Left ventricle myocardium inferior (tissue), 1 donor: ENCODE measurements around the gene SYK. TPM values are rescaled to one million over a fixed set of nuclear protein-coding genes. Genes with fewer than 3 reads are reported as not detected.

Experiments used
- DNase-seq: peaks from one replicate; pipeline ENCODE4 v3.0.0-alpha.2; 2020
- H3K27ac ChIP-seq: fragments of 200-600 bp; replicated peaks from 2 replicates; pipeline ENCODE4 v1.8.0; 2021
- H3K27me3 ChIP-seq: fragments of 200-600 bp; 2 replicates; pipeline ENCODE4 v1.8.0; 2021; ENCODE audit warnings: low read depth
- H3K36me3 ChIP-seq: fragments of 200-600 bp; 2 replicates; pipeline ENCODE4 v1.8.0; 2021
- H3K4me1 ChIP-seq: fragments of 200-600 bp; 2 replicates; pipeline ENCODE4 v1.8.0; 2021
- H3K4me3 ChIP-seq: fragments of 200-600 bp; 2 replicates; pipeline ENCODE4 v1.8.0; 2021; ENCODE audit warnings: mild to moderate bottlenecking, moderate library complexity
- H3K9me3 ChIP-seq: fragments of 200-600 bp; replicated peaks from 2 replicates; pipeline ENCODE4 v1.8.0; 2021
- CTCF ChIP-seq: fragments of 200-600 bp; IDR thresholded peaks from 2 replicates; pipeline ENCODE4 v1.8.0; 2021; ENCODE audit warnings: antibody characterized with exemption, mild to moderate bottlenecking, borderline replicate concordance
- intact Hi-C: fragments of 100-400 bp; cut with micrococcal nuclease; formaldehyde crosslinking; loops from one replicate; pipeline ENCODE4 v1.11.0; 2022
- total RNA-seq: library from RNA; stranded (reverse); fragmentation: NEBNext Ultra II Directional; extraction: Animal tissue kit (Norgen Biotek cat#: 25700); gene quantifications from one replicate; pipeline ENCODE4 v1.2.1, GENCODE V29; 2021
- donor health status: DM: no; HTN: yes; CAD: no; lungs with severe emphysema.

The SYK gene
- total RNA-seq, 1 donor from 2014 or later = 5.4 TPM

- no peak for TF ChIP-seq CTCF
- H3K9me3 ChIP-seq = no peaks in the 10 kb centered on the region
- peaks cover 13% of the 10 kb centered on the region for H3K27me3 ChIP-seq
- DNase-seq = no peak
- H3K27ac ChIP-seq = no peak overlapping the region
- no peaks in the 10 kb centered on the region for H3K36me3 ChIP-seq
- intact Hi-C loops = no loop called here
- no peak overlapping the region for H3K4me3 ChIP-seq
- no peaks in the 10 kb centered on the region for H3K4me1 ChIP-seq
Observed at GRCh38 chr9:90774682-90775081, 26.9 kb upstream of the SYK start.

DNA sequence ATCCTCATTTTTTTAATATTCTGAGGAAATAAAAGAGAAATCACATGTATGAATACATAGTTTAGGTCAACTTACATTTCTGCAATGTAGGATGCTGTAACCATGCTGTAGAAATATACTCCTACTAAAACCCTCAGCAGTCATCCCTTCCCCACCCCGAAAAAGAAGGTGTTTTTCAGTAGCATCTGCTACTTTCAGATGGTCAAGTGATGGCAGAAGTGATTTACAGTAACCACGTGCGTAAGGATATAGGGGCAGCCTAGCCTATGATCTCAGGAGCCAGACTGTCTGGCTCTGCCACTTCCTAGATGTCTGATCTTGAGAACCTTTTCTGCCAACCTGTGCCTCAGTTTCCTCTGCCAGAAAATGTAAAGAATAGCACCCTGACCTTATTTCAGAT lies 26.0 kb upstream of the SYK start:
- H3K4me3 ChIP-seq = no peak overlapping the region
- DNase-seq = no peak
- no peak overlapping the region for H3K27ac ChIP-seq
- intact Hi-C loops = no loop called here
- no peaks in the 10 kb centered on the region for H3K9me3 ChIP-seq
- TF ChIP-seq CTCF = no peak
- H3K4me1 ChIP-seq = no peaks in the 10 kb centered on the region
- peaks cover 13% of the 10 kb centered on the region for H3K27me3 ChIP-seq
- H3K36me3 ChIP-seq = no peaks in the 10 kb centered on the region

- Histone ChIP-seq H3K27me3 (peaks cover 13% of the 10 kb centered on the region), H3K27ac (no peak overlapping the region)
- intact Hi-C loops = no loop called here
Observed at GRCh38 chr9:90778746-90779145, 22.9 kb upstream of the SYK start.

DNA sequence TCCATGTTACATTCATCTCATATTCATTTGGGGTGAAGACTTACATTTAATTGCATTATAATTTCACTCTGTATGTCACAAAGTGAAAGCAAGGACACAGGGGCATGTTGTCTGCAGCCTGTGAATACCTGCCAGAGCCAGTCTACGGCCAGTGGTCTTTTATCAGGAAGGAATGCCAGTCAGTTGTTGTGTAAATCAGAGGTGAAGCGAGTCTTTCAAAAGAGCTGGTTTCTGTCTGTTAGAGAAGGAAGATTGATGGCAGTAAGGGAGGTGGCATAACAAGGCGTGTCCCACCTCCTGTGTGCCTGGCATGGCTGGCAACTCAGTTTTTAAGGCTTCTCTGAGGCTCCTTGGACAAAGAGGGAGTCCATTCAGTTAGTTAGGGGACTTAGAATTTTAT lies 18.1 kb upstream of the SYK start:
- Histone ChIP-seq H3K4me1 (no peaks in the 10 kb centered on the region), H3K27me3 (peaks cover 19% of the 10 kb centered on the region), H3K4me3 (no peak overlapping the region), H3K36me3 (no peaks in the 10 kb centered on the region), H3K27ac (no peak overlapping the region), H3K9me3 (no peaks in the 10 kb centered on the region)
- intact Hi-C loops = no loop called here
- DNase-seq = no peak
- TF ChIP-seq CTCF = no peak

More at GRCh38 chr9:90778746-90779145, 22.9 kb upstream of the SYK start:
- H3K4me1 ChIP-seq = no peaks in the 10 kb centered on the region
- no peak overlapping the region for H3K4me3 ChIP-seq
- DNase-seq = no peak
- H3K9me3 ChIP-seq = no peaks in the 10 kb centered on the region
- TF ChIP-seq CTCF = no peak
- no peaks in the 10 kb centered on the region for H3K36me3 ChIP-seq

DNA sequence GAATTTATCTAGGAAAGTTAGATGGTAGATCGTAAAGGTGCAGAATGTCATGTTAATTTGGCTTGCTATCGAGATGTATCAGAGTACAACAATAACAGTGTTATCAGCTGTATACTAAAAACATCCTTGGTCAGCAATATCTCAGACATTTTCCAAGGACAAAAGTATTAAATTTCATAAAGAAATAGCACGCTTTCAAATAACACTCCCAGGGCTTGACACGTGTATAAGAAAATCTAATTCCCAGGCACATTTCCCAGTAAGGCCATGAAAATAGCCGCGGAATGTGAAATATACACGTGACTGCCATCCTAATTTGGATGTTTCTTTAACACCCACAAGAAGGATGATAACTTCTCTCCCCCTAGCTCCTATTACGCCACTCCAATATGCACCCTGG lies 17.7 kb upstream of the SYK start:
- intact Hi-C loops = no loop called here
- no peaks in the 10 kb centered on the region for H3K4me1 ChIP-seq
- DNase-seq = no peak

More for the DNA sequence above, 17.7 kb upstream of the SYK start:
- Histone ChIP-seq H3K27ac (no peak overlapping the region), H3K36me3 (no peaks in the 10 kb centered on the region), H3K9me3 (no peaks in the 10 kb centered on the region), H3K27me3 (peaks cover 19% of the 10 kb centered on the region), H3K4me3 (no peak overlapping the region)
- TF ChIP-seq CTCF = no peak
